Type B pancreatic cell (in vitro differentiated cells): ENCODE results near the gene SND1. TPM values are rescaled to one million over a fixed set of nuclear protein-coding genes. Genes with fewer than 3 reads are reported as not detected.

Source experiments
- DNase-seq: peaks from one replicate; pipeline ENCODE4 v3.0.0; 2021; ENCODE audit warnings: mixed read lengths; ENCODE audit not compliant: unreplicated experiment; ENCODE audit errors: extremely low spot score
- H3K27ac Mint-ChIP-seq: 2 replicates; pipeline ENCODE4 v1.8.0; 2021; ENCODE audit warnings: mild to moderate bottlenecking, mixed read lengths
- H3K27me3 Mint-ChIP-seq: 2 replicates; pipeline ENCODE4 v1.8.0; 2021; ENCODE audit warnings: mixed read lengths
- H3K36me3 Mint-ChIP-seq: 2 replicates; pipeline ENCODE4 v1.8.0; 2021; ENCODE audit warnings: mixed read lengths
- H3K4me1 Mint-ChIP-seq: one replicate; pipeline ENCODE4 v1.8.0; 2021; ENCODE audit warnings: mixed read lengths; ENCODE audit not compliant: unreplicated experiment
- H3K4me3 Mint-ChIP-seq: 2 replicates; pipeline ENCODE4 v1.8.0; 2021; ENCODE audit warnings: mild to moderate bottlenecking, mixed read lengths
- H3K9me3 Mint-ChIP-seq: 2 replicates; pipeline ENCODE4 v1.8.0; 2021; ENCODE audit warnings: mixed read lengths
- CTCF ChIP-seq: fragments of 200-600 bp; sonication (generic); conservative IDR thresholded peaks from 2 replicates; pipeline ENCODE4 v1.5.0; 2021; ENCODE audit warnings: antibody characterized with exemption, mild to moderate bottlenecking
- total RNA-seq: library from RNA; stranded (reverse); gene quantifications from 2 replicates; pipeline ENCODE4 v1.2.1, GENCODE V29; 2021; ENCODE audit warnings: low replicate concordance

SND1 gene
- total RNA-seq, 1 donor from 2014 or later = 199 TPM

GRCh38 chr7:127711872-127712271 lies 59.9 kb downstream of the SND1 start:
- Mint-ChIP-seq H3K4me3 (no peak overlapping the region), H3K27me3 (no peaks in the 10 kb centered on the region), H3K27ac (no peak overlapping the region), H3K36me3 (peaks cover 62% of the 10 kb centered on the region), H3K9me3 (no peaks in the 10 kb centered on the region), H3K4me1 (no peaks in the 10 kb centered on the region)
- no peak for TF ChIP-seq CTCF
- no peak for DNase-seq

GRCh38 chr7:127713006-127713405 lies 61.0 kb downstream of the SND1 start:
- Mint-ChIP-seq H3K4me1 (no peaks in the 10 kb centered on the region), H3K9me3 (no peaks in the 10 kb centered on the region), H3K27ac (no peak overlapping the region), H3K4me3 (no peak overlapping the region), H3K27me3 (no peaks in the 10 kb centered on the region), H3K36me3 (peaks cover 66% of the 10 kb centered on the region)
- TF ChIP-seq CTCF = no peak
- no peak for DNase-seq

- Mint-ChIP-seq H3K4me1 (no peaks in the 10 kb centered on the region), H3K36me3 (peaks cover 63% of the 10 kb centered on the region), H3K27me3 (no peaks in the 10 kb centered on the region), H3K27ac (no peak overlapping the region), H3K9me3 (no peaks in the 10 kb centered on the region), H3K4me3 (no peak overlapping the region)
- no peak for TF ChIP-seq CTCF
- no peak for DNase-seq
Observed at GRCh38 chr7:127713758-127714157, 61.8 kb downstream of the SND1 start.

- no peak for DNase-seq
- Mint-ChIP-seq H3K9me3 (no peaks in the 10 kb centered on the region), H3K4me3 (no peak overlapping the region), H3K36me3 (peaks cover 53% of the 10 kb centered on the region), H3K4me1 (no peaks in the 10 kb centered on the region), H3K27ac (no peak overlapping the region), H3K27me3 (no peaks in the 10 kb centered on the region)
- TF ChIP-seq CTCF = no peak
Observed at GRCh38 chr7:127715272-127715671, 63.3 kb downstream of the SND1 start.

GRCh38 chr7:127715901-127716300 lies 63.9 kb downstream of the SND1 start:
- H3K4me1 Mint-ChIP-seq = no peaks in the 10 kb centered on the region
- H3K9me3 Mint-ChIP-seq = no peaks in the 10 kb centered on the region
- no peaks in the 10 kb centered on the region for H3K27me3 Mint-ChIP-seq
- DNase-seq = no peak
- H3K27ac Mint-ChIP-seq = no peak overlapping the region
- no peak overlapping the region for H3K4me3 Mint-ChIP-seq
- peaks cover 47% of the 10 kb centered on the region for H3K36me3 Mint-ChIP-seq
- TF ChIP-seq CTCF = no peak
